ENCODE results near the gene ZNF343.
"Not testable (repeated sequence)": the region's sequence is repeated elsewhere in the genome, so short reads cannot be mapped to it uniquely, and the experiment has no call there.

Gene ZNF343

GRCh38 chr20:2528671-2529271 lies 20.1 kb upstream of the ZNF343 start:
- H3K4me3 ChIP-seq (replicated peaks in 1 of 2; ENCODE audit: low read depth in 2 of 2, low read length in 2 of 2), result no peak overlapping the region
- peak in 1 of 2 donors; percentile 15 for DNase-seq (ENCODE audit: low read depth in 2 of 2)
- TF ChIP-seq CTCF (IDR thresholded peaks at IDR 0.05; ENCODE audit: low read depth, low read length), result no peak

GRCh38 chr20:2527762-2528161 lies 19.0 kb upstream of the ZNF343 start:
- no peak for DNase-seq (ENCODE audit: low read depth in 2 of 2)
- H3K4me3 ChIP-seq (replicated peaks in 1 of 2; ENCODE audit: low read depth in 2 of 2, low read length in 2 of 2), result no peak overlapping the region
- no peak for TF ChIP-seq CTCF (IDR thresholded peaks at IDR 0.05; ENCODE audit: low read depth, low read length)

- H3K4me3 ChIP-seq (replicated peaks in 1 of 2; ENCODE audit: low read depth in 2 of 2, low read length in 2 of 2); DNase-seq (ENCODE audit: low read depth in 2 of 2): not testable (repeated sequence)
These were observed 17.5 kb upstream of the ZNF343 start for GRCh38 chr20:2526218-2526583.

GRCh38 chr20:2524709-2525506 lies 16.2 kb upstream of the ZNF343 start:
- peak overlapping the region; percentile 74 to 84 for H3K4me3 ChIP-seq (replicated peaks in 1 of 2; ENCODE audit: low read depth in 2 of 2, low read length in 2 of 2)
- no peak for TF ChIP-seq CTCF (IDR thresholded peaks at IDR 0.05; ENCODE audit: low read depth, low read length)
- DNase-seq (ENCODE audit: low read depth in 2 of 2), result peak in 1 of 2 donors; percentile 82

GRCh38 chr20:2523919-2524708 lies 15.4 kb upstream of the ZNF343 start:
- DNase-seq (ENCODE audit: low read depth in 2 of 2), result peak; percentile 81 to 87
- peak overlapping the region; percentile 74 to 84 for H3K4me3 ChIP-seq (replicated peaks in 1 of 2; ENCODE audit: low read depth in 2 of 2, low read length in 2 of 2)
- TF ChIP-seq CTCF (IDR thresholded peaks at IDR 0.05; ENCODE audit: low read depth, low read length), result peak; percentile 95

GRCh38 chr20:2522826-2523429 lies 14.2 kb upstream of the ZNF343 start:
- H3K4me3 ChIP-seq (replicated peaks in 1 of 2; ENCODE audit: low read depth in 2 of 2, low read length in 2 of 2); DNase-seq (ENCODE audit: low read depth in 2 of 2): not testable (repeated sequence)

- DNase-seq (ENCODE audit: low read depth in 2 of 2), result peak; percentile 63
- no peak overlapping the region for H3K4me3 ChIP-seq (replicated peaks in 1 of 2; ENCODE audit: low read depth in 2 of 2, low read length in 2 of 2)
- TF ChIP-seq CTCF (IDR thresholded peaks at IDR 0.05; ENCODE audit: low read depth, low read length), result peak; percentile 96
These were observed 12.9 kb upstream of the ZNF343 start for GRCh38 chr20:2521369-2522305.
